HepG2 (cell line): ENCODE data around the gene SCFD1. TPM values are rescaled to one million over a fixed set of nuclear protein-coding genes. Genes with fewer than 3 reads are reported as not detected.

Source experiments
- BHLHE40 ChIP-seq: IDR thresholded peaks from 2 replicates; pipeline ENCODE4 v1.6.1; 2011; ENCODE audit warnings: low read length, improper control_type of control experiment
- SMARCE1 ChIP-seq: fragments of 450-650 bp; IDR thresholded peaks from 2 replicates; pipeline ENCODE4 v1.6.1; 2017; ENCODE audit warnings: borderline replicate concordance
- ZFP82 ChIP-seq: sonication (generic); formaldehyde crosslinking; IDR thresholded peaks from 2 replicates; pipeline ENCODE4 v1.5.1; 2020; ENCODE audit warnings: mild to moderate bottlenecking, missing genetic modification reagents, borderline replicate concordance
- ZNF30 ChIP-seq: sonication (generic); formaldehyde crosslinking; IDR thresholded peaks from 2 replicates; pipeline ENCODE4 v1.5.0; 2020; ENCODE audit warnings: mild to moderate bottlenecking, missing genetic modification reagents
- polyA plus RNA-seq, 8 experiments: library from polyadenylated mRNA; depleted of rRNA in 3 of 8; stranded (reverse) in 7 of 8; unstranded in 1 of 8; fragments of >200 nt; fragmentation: Illumina TruSeq in 4 of 8; extraction: Trizol in 4 of 8; gene quantifications; 2 replicates each; pipeline versions ENCODE4 v1.2.1 to v1.2.3, GENCODE V29; 2011 to 2016; ENCODE audit warnings: low read depth in 4 of 8, missing spikeins in 1 of 8, mixed read lengths in 1 of 8; ENCODE audit not compliant: insufficient read depth in 1 of 8
- total RNA-seq, 5 experiments: library from RNA; depleted of rRNA; stranded (reverse); fragments of >200 nt; fragmentation: Illumina TruSeq; extraction: Trizol; gene quantifications; 2 replicates each; pipeline ENCODE4 v1.2.3, GENCODE V29; 2016; ENCODE audit warnings: low read depth in 1 of 5
- TF ChIP-seq, protein P1 (sequence below), 2 experiments: fragments of 450-650 bp in 1 of 2; sonication (generic) in 1 of 2; formaldehyde crosslinking in 1 of 2; IDR thresholded peaks; 2 replicates each; pipeline versions ENCODE4 v1.6.1 to v1.8.0; 2016 to 2022; ENCODE audit warnings: antibody characterized with exemption in 1 of 2, mild to moderate bottlenecking in 1 of 2, missing genetic modification reagents in 1 of 2

SCFD1 gene
- total and polyA plus RNA-seq, 2 of the 13 experiments (the other 11 are each of a cell fraction or from before 2014, with no cell fraction given): 235 to 256 TPM

DNA sequence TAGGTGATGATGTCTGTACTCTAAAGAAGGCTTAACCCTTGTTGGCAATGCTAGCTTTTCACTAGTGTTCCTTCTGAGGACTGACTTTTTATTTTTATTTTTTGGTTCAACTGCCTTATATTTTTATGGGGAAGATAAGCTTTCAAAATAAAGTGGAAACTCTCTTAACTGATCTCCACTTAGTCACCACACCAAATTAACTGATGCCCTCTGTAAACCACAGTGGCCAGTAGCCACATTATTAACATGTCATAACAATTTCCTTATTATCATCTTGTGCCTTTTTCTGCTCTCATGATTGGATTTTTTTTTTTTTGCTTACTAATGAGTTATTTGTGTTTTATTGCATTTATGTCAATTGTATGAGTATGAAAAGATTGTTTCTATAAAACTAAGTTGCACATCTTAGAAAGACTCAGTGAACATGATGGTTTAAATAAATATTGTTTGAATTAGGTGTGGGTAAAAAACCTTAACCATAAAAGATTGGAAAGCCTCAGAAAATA is 56.9 kb downstream of the SCFD1 start (continued):
- TF ChIP-seq, protein P1, sequence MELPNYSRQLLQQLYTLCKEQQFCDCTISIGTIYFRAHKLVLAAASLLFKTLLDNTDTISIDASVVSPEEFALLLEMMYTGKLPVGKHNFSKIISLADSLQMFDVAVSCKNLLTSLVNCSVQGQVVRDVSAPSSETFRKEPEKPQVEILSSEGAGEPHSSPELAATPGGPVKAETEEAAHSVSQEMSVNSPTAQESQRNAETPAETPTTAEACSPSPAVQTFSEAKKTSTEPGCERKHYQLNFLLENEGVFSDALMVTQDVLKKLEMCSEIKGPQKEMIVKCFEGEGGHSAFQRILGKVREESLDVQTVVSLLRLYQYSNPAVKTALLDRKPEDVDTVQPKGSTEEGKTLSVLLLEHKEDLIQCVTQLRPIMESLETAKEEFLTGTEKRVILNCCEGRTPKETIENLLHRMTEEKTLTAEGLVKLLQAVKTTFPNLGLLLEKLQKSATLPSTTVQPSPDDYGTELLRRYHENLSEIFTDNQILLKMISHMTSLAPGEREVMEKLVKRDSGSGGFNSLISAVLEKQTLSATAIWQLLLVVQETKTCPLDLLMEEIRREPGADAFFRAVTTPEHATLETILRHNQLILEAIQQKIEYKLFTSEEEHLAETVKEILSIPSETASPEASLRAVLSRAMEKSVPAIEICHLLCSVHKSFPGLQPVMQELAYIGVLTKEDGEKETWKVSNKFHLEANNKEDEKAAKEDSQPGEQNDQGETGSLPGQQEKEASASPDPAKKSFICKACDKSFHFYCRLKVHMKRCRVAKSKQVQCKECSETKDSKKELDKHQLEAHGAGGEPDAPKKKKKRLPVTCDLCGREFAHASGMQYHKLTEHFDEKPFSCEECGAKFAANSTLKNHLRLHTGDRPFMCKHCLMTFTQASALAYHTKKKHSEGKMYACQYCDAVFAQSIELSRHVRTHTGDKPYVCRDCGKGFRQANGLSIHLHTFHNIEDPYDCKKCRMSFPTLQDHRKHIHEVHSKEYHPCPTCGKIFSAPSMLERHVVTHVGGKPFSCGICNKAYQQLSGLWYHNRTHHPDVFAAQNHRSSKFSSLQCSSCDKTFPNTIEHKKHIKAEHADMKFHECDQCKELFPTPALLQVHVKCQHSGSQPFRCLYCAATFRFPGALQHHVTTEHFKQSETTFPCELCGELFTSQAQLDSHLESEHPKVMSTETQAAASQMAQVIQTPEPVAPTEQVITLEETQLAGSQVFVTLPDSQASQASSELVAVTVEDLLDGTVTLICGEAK (IDR thresholded peaks at IDR 0.05): no peak
- TF ChIP-seq, protein P1 (CRISPR knock-in tag; IDR thresholded peaks at IDR 0.05): no peak
- TF ChIP-seq SMARCE1 (no peak), BHLHE40 (no peak), ZFP82 (CRISPR knock-in tag) (no peak), ZNF30 (CRISPR knock-in tag) (no peak)
- TF ChIP-seq, all 625 proteins: peak for 2
